Gastroesophageal sphincter (tissue), 4 donors: ENCODE data around the gene IER2. TPM values are rescaled to one million over a fixed set of nuclear protein-coding genes. Genes with fewer than 3 reads are reported as not detected.
"Not testable (repeated sequence)": the region's sequence is repeated elsewhere in the genome, so short reads cannot be mapped to it uniquely, and the experiment has no call there.

Experiments used
- ATAC-seq: fragments of 150-250 bp; one replicate; pipeline ENCODE4 v1.9.1; 2016; ENCODE audit warnings: mild to moderate bottlenecking, moderate library complexity
- H3K27ac ChIP-seq, 4 donors: fragments of 200-600 bp; sonication (generic) in 3 of 4; 1 replicate in 3 of 4; 2 replicates in 1 of 4; pipeline ENCODE4 v1.5.1; 2016 to 2019
- H3K27me3 ChIP-seq: fragments of 200-600 bp; sonication (generic); one replicate; pipeline ENCODE4 v1.5.1; 2019
- H3K36me3 ChIP-seq, 2 donors: fragments of 200-600 bp; sonication (generic); one replicate each; pipeline ENCODE4 v1.5.1; 2019; ENCODE audit warnings: control low read depth in 1 of 2
- H3K4me1 ChIP-seq, 3 donors: fragments of 200-600 bp; sonication (generic); 1 replicate in 2 of 3; 2 replicates in 1 of 3; pipeline ENCODE4 v1.5.1; 2016 to 2019; ENCODE audit warnings: control low read depth in 2 of 3
- H3K4me3 ChIP-seq, 2 donors: fragments of 200-600 bp; sonication (generic); one replicate each; pipeline ENCODE4 v1.5.1; 2019; ENCODE audit warnings: mild to moderate bottlenecking in 1 of 2, moderate library complexity in 1 of 2
- H3K9me3 ChIP-seq, 3 donors: fragments of 200-600 bp; sonication (generic); one replicate each; pipeline ENCODE4 v1.5.1; 2017 to 2019; ENCODE audit warnings: control low read depth in 2 of 3
- CTCF ChIP-seq, 4 experiments: fragments of 200-600 bp in 2 of 4; fragments of 450-650 bp in 2 of 4; sonication (generic) in 1 of 4; IDR thresholded peaks; one replicate each; pipeline ENCODE4 v1.5.1; 2017 to 2019; ENCODE audit warnings: antibody characterized with exemption in 4 of 4, mild to moderate bottlenecking in 2 of 4, moderate library complexity in 2 of 4
- EP300 ChIP-seq: sonication (generic); formaldehyde crosslinking; IDR thresholded peaks from one replicate; pipeline ENCODE4 v1.6.1; 2017; ENCODE audit warnings: antibody characterized with exemption, mild to moderate bottlenecking
- POLR2A ChIP-seq, 2 donors: fragments of 450-650 bp; IDR thresholded peaks; one replicate each; pipeline ENCODE4 v1.6.1; 2017; ENCODE audit warnings: antibody characterized with exemption in 2 of 2, mild to moderate bottlenecking in 2 of 2, moderate library complexity in 1 of 2
- POLR2AphosphoS5 ChIP-seq: sonication (generic); formaldehyde crosslinking; IDR thresholded peaks from one replicate; pipeline ENCODE4 v1.6.1; 2017; ENCODE audit warnings: antibody characterized with exemption
- WGBS, 2 donors: methylation state at CpG; one replicate each; pipeline ENCODE4 v1.1.5; 2018; ENCODE audit warnings: low coverage in 1 of 2; 5-methylcytosine and 5-hydroxymethylcytosine counted together
- total RNA-seq, 4 donors: library from RNA; depleted of rRNA; stranded (reverse); fragments of >200 nt; gene quantifications; one replicate each; pipeline ENCODE4 v1.1.0, GENCODE V29; 2016

IER2 gene
- total RNA-seq, 4 donors from 2014 or later: 33.8 to 62.1 (median 48.0) TPM

- TF ChIP-seq EP300: no peak
- no peak for TF ChIP-seq POLR2A (IDR thresholded peaks at IDR 0.05)
- TF ChIP-seq CTCF (IDR thresholded peaks at IDR 0.05): no peak
- no peak for TF ChIP-seq POLR2AphosphoS5
- Histone ChIP-seq H3K9me3 (no peaks in the 10 kb centered on the region), H3K36me3 (no peaks in the 10 kb centered on the region), H3K27me3 (no peaks in the 10 kb centered on the region), H3K27ac (no peak overlapping the region), H3K4me3 (no peak overlapping the region), H3K4me1 (no peaks in the 10 kb centered on the region)
- WGBS, 2 donors: 60 to 76% methylated on average over 1 to 13 of the region's 19 CpGs
- ATAC-seq: no peak
Measured at GRCh38 chr19:13190781-13191540, 40.8 kb downstream of the IER2 start.

GRCh38 chr19:13195678-13196077 lies 45.5 kb downstream of the IER2 start:
- no peaks in the 10 kb centered on the region for H3K4me1 ChIP-seq
- H3K9me3 ChIP-seq: no peaks in the 10 kb centered on the region
- ATAC-seq: no peak
- H3K27me3 ChIP-seq: no peaks in the 10 kb centered on the region
- WGBS, 2 donors: 66 to 87% methylated on average over 6 to 8 of the region's 11 CpGs
- no peak overlapping the region for H3K4me3 ChIP-seq
- H3K36me3 ChIP-seq: no peaks in the 10 kb centered on the region
- no peak for TF ChIP-seq POLR2A (IDR thresholded peaks at IDR 0.05)
- no peak for TF ChIP-seq EP300
- H3K27ac ChIP-seq: no peak overlapping the region

GRCh38 chr19:13198634-13199033 lies 48.4 kb downstream of the IER2 start:
- Histone ChIP-seq H3K9me3 (no peaks in the 10 kb centered on the region), H3K4me3 (no peak overlapping the region), H3K36me3 (no peaks in the 10 kb centered on the region), H3K27me3 (no peaks in the 10 kb centered on the region), H3K4me1 (no peaks in the 10 kb centered on the region), H3K27ac (no peak overlapping the region)
- no peak for ATAC-seq
- 87 to 95% methylated on average over 8 to 17 of the region's 18 CpGs for WGBS, 2 donors
- TF ChIP-seq EP300 (no peak), POLR2A (IDR thresholded peaks at IDR 0.05) (no peak), POLR2AphosphoS5 (no peak), CTCF (IDR thresholded peaks at IDR 0.05) (no peak)

GRCh38 chr19:13202112-13202511 lies 51.9 kb downstream of the IER2 start:
- not testable (repeated sequence) for ATAC-seq, H3K9me3 ChIP-seq, H3K27ac ChIP-seq, H3K36me3 ChIP-seq, H3K4me1 ChIP-seq, H3K27me3 ChIP-seq, H3K4me3 ChIP-seq
- WGBS, 2 donors: 94 to 100% methylated on average over 1 to 7 of the region's 7 CpGs

Other genes starting within 250 kb of the IER2 start
- gene SYCE2, start 231.1 kb upstream of the IER2 start, total RNA-seq: under 1 TPM in 1 of 4 donors, not detected in 3; 0.62 TPM
- gene FARSA, start 216.7 kb upstream of the IER2 start, total RNA-seq: 10 to 100 TPM; 32.2 to 36.1 (median 33.2) TPM
- 100 to 1,000 TPM; 218 to 410 (median 280) TPM for gene CALR, start 211.8 kb upstream of the IER2 start, total RNA-seq
- gene RAD23A, start 204.5 kb upstream of the IER2 start, total RNA-seq: 100 to 1,000 TPM; 133 to 219 (median 158) TPM
- gene GADD45GIP1, start 193.2 kb upstream of the IER2 start, total RNA-seq: 10 to 100 TPM; 32.2 to 43.6 (median 36.9) TPM
- under 1 TPM in 1 of 4 donors, not detected in 3; 0.35 TPM for gene DAND5, start 180.8 kb upstream of the IER2 start, total RNA-seq
- gene NFIX, start 154.9 kb upstream of the IER2 start, total RNA-seq: 100 to 1,000 TPM in 1 of 4 donors, 10 to 100 TPM in 3; 44.7 to 145 (median 72.4) TPM
- gene LYL1, start 47.6 kb upstream of the IER2 start, total RNA-seq: 10 to 100 TPM in 2 of 4 donors, 1 to 10 TPM in 2; 9.9 to 11.8 (median 10.8) TPM
- gene TRMT1, start 33.7 kb upstream of the IER2 start, total RNA-seq: 10 to 100 TPM; 25.7 to 30.0 (median 28.7) TPM
- 10 to 100 TPM; 23.8 to 55.2 (median 26.2) TPM for gene NACC1, start 32.1 kb upstream of the IER2 start, total RNA-seq
- gene STX10, start within 50 bp of the IER2 start, total RNA-seq: 10 to 100 TPM; 45.1 to 69.0 (median 53.0) TPM